Stimulated activated CD8-positive, alpha-beta memory T cell treated with anti-CD3 and anti-CD28 coated beads, Interleukin-4, amount 100 ng/mL, for 48 hours (primary cell): ENCODE measurements around the gene NT5C3B.
"Not testable (repeated sequence)": the region's sequence is repeated elsewhere in the genome, so short reads cannot be mapped to it uniquely, and the experiment has no call there.

Experiments
- DNase-seq: peaks from one replicate; pipeline ENCODE4 v3.0.0-alpha.2; 2020

NT5C3B gene

GRCh38 chr17:41837761-41838538, 1.9 kb upstream of the NT5C3B start, which contains the start of gene KLHL10:
Gene KLHL10 (plus strand): TSS chr17:41837825. CDS start chr17:41837933, 108 bp downstream.
- DNase-seq = no peak

- no peak for DNase-seq
Observed at GRCh38 chr17:41836550-41837196, 641 bp upstream of the NT5C3B start.

GRCh38 chr17:41835214-41835799, 725 bp downstream of the NT5C3B start:
- no peak for DNase-seq

- DNase-seq = not testable (repeated sequence)
Observed at GRCh38 chr17:41829961-41830360, 6.1 kb downstream of the NT5C3B start.

GRCh38 chr17:41825175-41825845, 10.7 kb downstream of the NT5C3B start:
- DNase-seq = no peak

- DNase-seq = no peak
Observed at GRCh38 chr17:41824086-41824485, 11.9 kb downstream of the NT5C3B start.

- no peak for DNase-seq
Observed at GRCh38 chr17:41823580-41823979, 12.5 kb downstream of the NT5C3B start.

- DNase-seq = no peak
Observed at GRCh38 chr17:41823141-41823524, 12.9 kb downstream of the NT5C3B start.

GRCh38 chr17:41822216-41823140, 13.6 kb downstream of the NT5C3B start:
- no peak for DNase-seq

GRCh38 chr17:41821776-41822175, 14.3 kb downstream of the NT5C3B start:
- DNase-seq = no peak

GRCh38 chr17:41818024-41818423, 18.0 kb downstream of the NT5C3B start:
- no peak for DNase-seq

GRCh38 chr17:41816637-41817320, 19.3 kb downstream of the NT5C3B start:
- no peak for DNase-seq

GRCh38 chr17:41814195-41814594, 21.8 kb downstream of the NT5C3B start:
- no peak for DNase-seq

GRCh38 chr17:41813699-41814124, 22.3 kb downstream of the NT5C3B start:
- DNase-seq = no peak

- DNase-seq = no peak
Observed at GRCh38 chr17:41813152-41813680, 22.8 kb downstream of the NT5C3B start.

- DNase-seq = peak; percentile 56
Observed at GRCh38 chr17:41812381-41813151, 23.5 kb downstream of the NT5C3B start, which contains the start of gene FKBP10. Gene FKBP10 (plus strand): TSS chr17:41813004. CDS start chr17:41813035, 31 bp downstream.

GRCh38 chr17:41811549-41812380, 24.3 kb downstream of the NT5C3B start, which contains the start of gene P3H4:
Gene P3H4 (minus strand): TSS chr17:41811949. CDS start chr17:41811915, 34 bp downstream.
- peak; percentile 78 for DNase-seq

- DNase-seq = peak; percentile 40
Observed at GRCh38 chr17:41810659-41811548, 25.1 kb downstream of the NT5C3B start.
